Chondrocyte (in vitro differentiated cells): Measurements from ENCODE around the gene SLC25A11. TPM values are rescaled to one million over a fixed set of nuclear protein-coding genes. Genes with fewer than 3 reads are reported as not detected.

ENCODE experiments used
- DNase-seq: peaks from one replicate; pipeline ENCODE4 v3.0.0; 2021; ENCODE audit warnings: mixed read lengths, low spot score
- H3K27ac Mint-ChIP-seq: one replicate; pipeline ENCODE4 v1.8.0; 2021; ENCODE audit warnings: mild to moderate bottlenecking, moderate library complexity, mixed read lengths; ENCODE audit not compliant: unreplicated experiment
- H3K27me3 Mint-ChIP-seq: 2 replicates; pipeline ENCODE4 v1.8.0; 2021; ENCODE audit warnings: low read depth, mixed read lengths
- H3K36me3 Mint-ChIP-seq: 2 replicates; pipeline ENCODE4 v1.8.0; 2021; ENCODE audit warnings: low read depth, mixed read lengths
- H3K4me1 Mint-ChIP-seq: 2 replicates; pipeline ENCODE4 v1.8.0; 2021; ENCODE audit warnings: low read depth, mild to moderate bottlenecking, mixed read lengths
- H3K4me3 Mint-ChIP-seq: one replicate; pipeline ENCODE4 v1.8.0; 2021; ENCODE audit warnings: mild to moderate bottlenecking, moderate library complexity, mixed read lengths; ENCODE audit not compliant: unreplicated experiment
- H3K9me3 Mint-ChIP-seq: 2 replicates; pipeline ENCODE4 v1.8.0; 2021; ENCODE audit warnings: low read depth, mixed read lengths
- total RNA-seq: library from RNA; stranded (reverse); gene quantifications from 3 replicates; pipeline ENCODE4 v1.2.1, GENCODE V29; 2021
- TF ChIP-seq, protein P1 (sequence below): fragments of 200-600 bp; sonication (generic); IDR thresholded peaks from 2 replicates; pipeline ENCODE4 v1.5.0; 2021; ENCODE audit warnings: antibody characterized with exemption, mild to moderate bottlenecking, moderate library complexity

Gene SLC25A11
- total RNA-seq, 1 donor from 2014 or later = 46.6 TPM

DNA sequence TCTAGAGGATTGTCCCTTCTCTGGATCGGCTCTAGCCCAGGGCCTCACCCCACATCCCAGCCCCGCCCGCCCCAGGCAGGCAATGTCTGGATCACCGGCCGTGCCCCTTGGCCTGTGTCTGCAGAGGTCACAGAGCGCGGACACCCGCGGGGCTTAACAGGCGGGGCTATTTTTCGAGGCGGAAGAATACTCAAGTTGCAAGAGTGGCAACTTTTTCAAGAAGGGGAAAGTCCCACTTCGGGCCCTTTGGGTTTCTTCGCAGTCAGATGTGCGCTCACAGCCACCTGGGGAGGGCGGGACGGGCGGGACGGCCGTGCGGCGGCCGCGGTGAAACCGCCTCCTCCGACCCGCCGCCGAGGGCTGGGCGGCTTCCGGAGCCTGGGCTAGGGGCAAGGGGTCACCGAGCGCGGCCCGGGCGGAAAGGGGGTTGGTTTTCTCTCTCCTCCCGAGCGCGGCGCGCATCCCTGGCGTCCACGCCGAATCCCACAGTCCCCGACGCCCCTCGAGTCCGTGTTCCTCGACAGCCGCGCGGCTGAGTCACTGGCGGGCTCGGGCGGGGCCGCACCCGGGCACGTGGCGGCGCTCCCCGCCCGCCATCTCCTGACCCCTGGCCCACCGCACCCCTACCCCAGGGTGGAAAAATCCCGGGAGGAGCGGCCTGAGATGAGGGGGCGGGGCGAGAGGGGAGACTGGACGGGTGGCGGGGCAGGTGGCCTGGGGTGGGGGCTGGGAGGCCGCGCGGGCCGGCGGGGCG lies 9.7 kb upstream of the SLC25A11 start:
- peaks cover 64% of the 10 kb centered on the region for H3K4me1 Mint-ChIP-seq

DNA sequence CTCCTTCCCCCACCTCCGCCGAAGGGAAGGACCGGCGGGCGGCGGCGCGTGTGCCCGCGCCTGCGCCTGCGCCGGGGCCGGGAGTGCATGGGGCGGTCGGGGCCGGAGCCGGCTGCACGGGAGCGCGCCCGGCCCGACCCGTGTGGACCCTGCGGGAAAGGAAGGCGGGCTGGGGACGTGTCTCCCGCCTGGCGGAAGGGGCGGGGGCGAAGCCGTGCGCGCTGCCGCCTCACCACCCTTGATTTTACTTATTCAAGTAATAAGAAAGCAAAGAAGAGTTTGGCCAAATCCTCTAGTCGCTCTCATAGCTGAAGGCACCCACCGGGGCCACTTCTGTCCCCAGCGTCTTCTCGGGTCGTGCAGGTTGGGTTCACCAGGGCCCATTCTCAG lies 9.1 kb upstream of the SLC25A11 start:
- H3K36me3 Mint-ChIP-seq = peaks cover 18% of the 10 kb centered on the region
- H3K27me3 Mint-ChIP-seq = no peaks in the 10 kb centered on the region
- peak overlapping the region; percentile 96 for H3K4me3 Mint-ChIP-seq
- H3K27ac Mint-ChIP-seq = peak overlapping the region; percentile 99
- TF ChIP-seq, protein P1, sequence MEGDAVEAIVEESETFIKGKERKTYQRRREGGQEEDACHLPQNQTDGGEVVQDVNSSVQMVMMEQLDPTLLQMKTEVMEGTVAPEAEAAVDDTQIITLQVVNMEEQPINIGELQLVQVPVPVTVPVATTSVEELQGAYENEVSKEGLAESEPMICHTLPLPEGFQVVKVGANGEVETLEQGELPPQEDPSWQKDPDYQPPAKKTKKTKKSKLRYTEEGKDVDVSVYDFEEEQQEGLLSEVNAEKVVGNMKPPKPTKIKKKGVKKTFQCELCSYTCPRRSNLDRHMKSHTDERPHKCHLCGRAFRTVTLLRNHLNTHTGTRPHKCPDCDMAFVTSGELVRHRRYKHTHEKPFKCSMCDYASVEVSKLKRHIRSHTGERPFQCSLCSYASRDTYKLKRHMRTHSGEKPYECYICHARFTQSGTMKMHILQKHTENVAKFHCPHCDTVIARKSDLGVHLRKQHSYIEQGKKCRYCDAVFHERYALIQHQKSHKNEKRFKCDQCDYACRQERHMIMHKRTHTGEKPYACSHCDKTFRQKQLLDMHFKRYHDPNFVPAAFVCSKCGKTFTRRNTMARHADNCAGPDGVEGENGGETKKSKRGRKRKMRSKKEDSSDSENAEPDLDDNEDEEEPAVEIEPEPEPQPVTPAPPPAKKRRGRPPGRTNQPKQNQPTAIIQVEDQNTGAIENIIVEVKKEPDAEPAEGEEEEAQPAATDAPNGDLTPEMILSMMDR = no peak
- DNase-seq = peak; percentile 95
- H3K9me3 Mint-ChIP-seq = no peaks in the 10 kb centered on the region
- H3K4me1 Mint-ChIP-seq = peaks cover 67% of the 10 kb centered on the region

More for the DNA sequence above, 9.7 kb upstream of the SLC25A11 start:
- TF ChIP-seq, protein P1 = no peak
- Mint-ChIP-seq H3K36me3 (peaks cover 18% of the 10 kb centered on the region), H3K4me3 (peak overlapping the region; percentile 96), H3K27me3 (no peaks in the 10 kb centered on the region), H3K9me3 (no peaks in the 10 kb centered on the region), H3K27ac (peak overlapping the region; percentile 82)
- no peak for DNase-seq

DNA sequence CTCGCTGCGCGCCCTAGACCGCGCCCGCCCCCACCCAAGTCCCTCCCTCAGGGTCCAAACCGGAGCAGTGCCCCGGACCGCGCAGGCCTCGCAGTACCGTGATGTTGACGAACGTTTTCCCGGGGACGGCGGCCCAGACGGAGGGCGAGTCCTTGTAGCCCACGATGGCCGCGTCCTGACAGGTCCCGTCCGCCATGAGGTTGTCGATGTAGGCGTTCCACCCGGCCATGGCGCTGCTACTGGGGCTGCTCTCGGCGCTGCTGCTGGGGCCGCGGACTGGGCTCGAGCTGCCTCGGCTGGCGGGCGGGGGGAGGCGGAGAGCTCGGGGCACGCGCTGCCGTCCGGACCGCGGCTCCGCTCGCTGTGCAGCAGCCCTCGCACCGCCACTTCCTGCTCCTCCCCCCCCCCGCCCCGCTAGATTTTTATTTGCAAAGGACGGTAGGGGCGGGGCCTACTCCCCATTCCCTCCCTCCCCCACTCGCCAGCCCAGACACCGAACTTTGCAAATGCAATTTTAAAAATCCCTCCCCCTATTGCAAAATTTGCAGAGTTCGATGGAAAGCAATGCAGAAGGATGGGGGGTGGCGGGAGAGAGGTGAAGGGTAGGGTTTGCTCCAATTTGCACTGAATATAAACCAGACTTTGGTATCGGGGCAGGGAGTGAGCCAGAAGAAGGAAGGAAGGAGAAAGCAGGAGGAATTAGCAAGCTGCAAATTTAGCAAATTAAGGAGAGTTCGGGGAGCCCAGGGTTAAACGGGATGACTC lies 8.5 kb upstream of the SLC25A11 start, which contains the start of gene PFN1:
PFN1 (minus strand) TSS at position 365 of the 765 bp plus-strand sequence; CDS start at position 229, 136 bp downstream.
- Mint-ChIP-seq H3K9me3 (no peaks in the 10 kb centered on the region), H3K36me3 (peaks cover 18% of the 10 kb centered on the region), H3K4me3 (peak within 1 kb of the TSS; percentile 96), H3K4me1 (peaks cover 63% of the 10 kb centered on the region), H3K27ac (peak within 1 kb of the TSS; percentile 99), H3K27me3 (no peaks in the 10 kb centered on the region)
- no peak for DNase-seq
- TF ChIP-seq, protein P1 = no peak

DNA sequence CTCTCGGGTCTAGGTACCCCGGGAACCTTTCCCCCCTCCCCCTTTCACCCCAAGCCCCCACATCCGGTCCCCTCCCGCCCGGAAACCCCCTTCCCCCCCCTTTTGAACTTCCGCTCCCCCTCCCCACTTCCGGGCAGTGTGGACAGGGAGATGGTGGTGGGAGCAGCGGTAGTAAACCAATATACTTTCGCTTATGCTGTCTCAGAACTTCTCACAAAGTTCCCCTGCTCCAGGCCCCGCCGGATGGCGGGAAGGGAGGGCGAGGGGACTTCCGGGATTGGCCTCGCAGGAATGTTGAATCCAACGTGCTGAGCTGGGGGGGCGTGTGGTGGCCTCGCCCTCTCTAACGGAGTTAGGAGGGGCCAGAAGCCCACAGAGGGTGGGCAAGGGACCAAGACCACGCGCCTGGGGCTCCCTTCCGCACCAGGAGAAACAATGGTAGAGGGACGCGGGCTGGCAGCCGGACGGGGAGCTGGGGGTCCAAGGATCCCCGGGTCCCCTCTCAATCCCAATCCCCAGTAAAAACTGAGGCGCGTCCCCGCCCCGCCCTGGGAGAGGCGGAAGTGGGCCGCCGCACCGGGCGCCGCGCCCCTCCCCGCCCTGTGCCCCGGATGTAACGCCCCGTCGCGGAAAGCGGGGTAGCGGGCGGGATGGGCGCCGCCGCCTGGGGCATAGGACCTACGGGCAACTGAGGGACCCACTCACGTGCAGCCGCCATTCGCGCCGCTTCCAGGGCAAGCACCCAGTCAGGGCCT lies 7.7 kb upstream of the SLC25A11 start:
- H3K4me3 Mint-ChIP-seq = peak overlapping the region; percentile 96
- TF ChIP-seq, protein P1 = no peak
- peaks cover 23% of the 10 kb centered on the region for H3K36me3 Mint-ChIP-seq
- DNase-seq = no peak
- H3K27ac Mint-ChIP-seq = peak overlapping the region; percentile 92
- H3K9me3 Mint-ChIP-seq = no peaks in the 10 kb centered on the region
- H3K4me1 Mint-ChIP-seq = peaks cover 62% of the 10 kb centered on the region
- no peaks in the 10 kb centered on the region for H3K27me3 Mint-ChIP-seq

DNA sequence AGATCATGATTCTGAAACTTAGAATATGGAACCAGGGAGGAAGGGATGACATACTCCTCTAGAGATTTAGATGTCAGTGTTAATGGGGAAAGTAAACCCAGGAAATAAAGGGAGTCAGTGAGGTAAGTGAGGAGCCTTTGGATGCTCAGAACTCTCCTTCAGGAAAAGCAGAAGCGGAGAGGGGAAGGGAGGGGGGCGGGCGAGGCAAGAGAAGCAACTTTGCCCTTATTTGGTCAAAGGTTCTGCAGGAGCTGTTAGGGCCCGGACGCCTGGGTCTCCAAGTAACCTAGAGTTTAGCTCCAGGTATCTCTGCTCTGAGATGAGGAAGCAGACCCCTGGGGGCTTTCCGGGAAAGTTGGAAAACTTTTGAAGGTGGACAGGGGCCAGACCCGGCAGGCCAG lies 7.2 kb upstream of the SLC25A11 start:
- H3K4me1 Mint-ChIP-seq = peaks cover 68% of the 10 kb centered on the region
- peaks cover 23% of the 10 kb centered on the region for H3K36me3 Mint-ChIP-seq
- peak overlapping the region; percentile 96 for H3K4me3 Mint-ChIP-seq
- H3K27me3 Mint-ChIP-seq = no peaks in the 10 kb centered on the region
- no peak for DNase-seq
- H3K9me3 Mint-ChIP-seq = no peaks in the 10 kb centered on the region
- TF ChIP-seq, protein P1 = no peak
- H3K27ac Mint-ChIP-seq = peak overlapping the region; percentile 94
